ENCODE results near the gene YTHDC1. TPM values are rescaled to one million over a fixed set of nuclear protein-coding genes. Genes with fewer than 3 reads are reported as not detected.

YTHDC1 gene
- total RNA-seq, 1 experiment from 2014 or later, result 68.9 TPM

DNA sequence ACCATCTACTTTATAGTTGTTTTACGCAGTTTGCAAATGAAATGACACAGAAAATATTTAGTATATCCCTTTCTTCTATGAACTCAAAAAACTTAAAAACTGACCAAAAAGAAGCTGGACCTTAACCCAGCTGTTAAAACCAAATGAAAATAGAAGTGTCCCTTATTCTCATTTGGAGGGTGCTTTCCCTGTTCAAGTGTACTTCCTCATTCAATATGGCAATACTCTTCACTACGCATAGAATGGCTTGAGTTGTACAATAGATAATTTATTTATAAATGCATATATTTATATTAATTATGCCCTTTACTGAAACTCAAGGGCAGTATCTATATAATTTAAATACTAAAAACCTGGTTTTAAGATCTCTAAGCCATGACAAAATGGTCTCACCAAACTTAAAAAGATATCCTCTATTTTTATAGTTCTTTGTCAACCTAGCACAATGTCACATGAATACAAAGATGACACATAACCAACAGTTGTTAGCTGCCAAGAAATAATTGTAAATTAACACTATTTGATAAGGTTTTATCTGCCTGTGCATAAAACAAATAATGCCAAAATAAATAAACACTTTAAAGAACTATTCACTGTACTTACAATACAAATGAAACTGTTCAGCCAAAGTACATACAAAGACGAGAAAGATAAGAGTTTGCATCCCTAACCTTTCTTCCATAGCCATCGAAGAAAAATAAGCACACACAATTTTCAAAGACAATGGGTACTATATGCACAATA, 25.2 kb downstream of the YTHDC1 start:
- CTCF ChIA-PET, result no interaction called here
- H3K27ac ChIP-seq (ENCODE audit: low read depth, low read length), result no peak overlapping the region
- peaks cover 35% of the 10 kb centered on the region for H3K79me2 ChIP-seq (ENCODE audit: insufficient read depth, low read length)
- no peak overlapping the region for H3K4me3 ChIP-seq (replicated peaks in 1 of 2; ENCODE audit: low read depth in 1 of 2, low read length in 2 of 2)
- no peaks in the 10 kb centered on the region for H3K9me2 ChIP-seq (ENCODE audit: insufficient read depth)
- DNase-seq (ENCODE audit: low read depth, low spot score), result no peak
- no peaks in the 10 kb centered on the region for H3K27me3 ChIP-seq (ENCODE audit: insufficient read depth, low read length)
- no peak overlapping the region for H3K4me2 ChIP-seq (ENCODE audit: low read length)
- no TSS peak for BruUV-seq (replicated peaks)
- RAD21 ChIA-PET (ENCODE audit: low non-redundant PET in 1 of 2, low total read pairs in 2 of 2, uncharacterized antibody in 2 of 2, unreplicated experiment in 2 of 2), result no interaction called here
- no peak overlapping the region for H2AFZ ChIP-seq (ENCODE audit: low read depth, low read length, poor library complexity, severe bottlenecking)
- H3K9me3 ChIP-seq (ENCODE audit: control insufficient read depth in 1 of 2, insufficient read depth in 1 of 2, low read depth in 1 of 2, low read length in 2 of 2), result no peaks in the 10 kb centered on the region
- POLR2A ChIA-PET, result no interaction called here
- TF ChIP-seq, protein P1, sequence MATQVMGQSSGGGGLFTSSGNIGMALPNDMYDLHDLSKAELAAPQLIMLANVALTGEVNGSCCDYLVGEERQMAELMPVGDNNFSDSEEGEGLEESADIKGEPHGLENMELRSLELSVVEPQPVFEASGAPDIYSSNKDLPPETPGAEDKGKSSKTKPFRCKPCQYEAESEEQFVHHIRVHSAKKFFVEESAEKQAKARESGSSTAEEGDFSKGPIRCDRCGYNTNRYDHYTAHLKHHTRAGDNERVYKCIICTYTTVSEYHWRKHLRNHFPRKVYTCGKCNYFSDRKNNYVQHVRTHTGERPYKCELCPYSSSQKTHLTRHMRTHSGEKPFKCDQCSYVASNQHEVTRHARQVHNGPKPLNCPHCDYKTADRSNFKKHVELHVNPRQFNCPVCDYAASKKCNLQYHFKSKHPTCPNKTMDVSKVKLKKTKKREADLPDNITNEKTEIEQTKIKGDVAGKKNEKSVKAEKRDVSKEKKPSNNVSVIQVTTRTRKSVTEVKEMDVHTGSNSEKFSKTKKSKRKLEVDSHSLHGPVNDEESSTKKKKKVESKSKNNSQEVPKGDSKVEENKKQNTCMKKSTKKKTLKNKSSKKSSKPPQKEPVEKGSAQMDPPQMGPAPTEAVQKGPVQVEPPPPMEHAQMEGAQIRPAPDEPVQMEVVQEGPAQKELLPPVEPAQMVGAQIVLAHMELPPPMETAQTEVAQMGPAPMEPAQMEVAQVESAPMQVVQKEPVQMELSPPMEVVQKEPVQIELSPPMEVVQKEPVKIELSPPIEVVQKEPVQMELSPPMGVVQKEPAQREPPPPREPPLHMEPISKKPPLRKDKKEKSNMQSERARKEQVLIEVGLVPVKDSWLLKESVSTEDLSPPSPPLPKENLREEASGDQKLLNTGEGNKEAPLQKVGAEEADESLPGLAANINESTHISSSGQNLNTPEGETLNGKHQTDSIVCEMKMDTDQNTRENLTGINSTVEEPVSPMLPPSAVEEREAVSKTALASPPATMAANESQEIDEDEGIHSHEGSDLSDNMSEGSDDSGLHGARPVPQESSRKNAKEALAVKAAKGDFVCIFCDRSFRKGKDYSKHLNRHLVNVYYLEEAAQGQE (IDR thresholded peaks at IDR 0.05; ENCODE audit: low read depth), result no peak
- no peak for TF ChIP-seq ZBTB33 (IDR thresholded peaks at IDR 0.05; ENCODE audit: extremely low read depth, insufficient replicate concordance, low read length)
- no peak for TF ChIP-seq SRF (IDR thresholded peaks at IDR 0.05; ENCODE audit: low read depth)
- H4K20me1 ChIP-seq (ENCODE audit: insufficient read depth), result no peaks in the 10 kb centered on the region
- H3K9ac ChIP-seq (ENCODE audit: low read length), result no peak overlapping the region
- intact Hi-C loops (cut with micrococcal nuclease), result no loop called here
- H3K4me1 ChIP-seq (ENCODE audit: control insufficient read depth in 1 of 2, insufficient read depth in 2 of 2, low read length in 2 of 2), result no peaks in the 10 kb centered on the region
- H3K36me3 ChIP-seq (ENCODE audit: control insufficient read depth in 1 of 2, insufficient read depth in 2 of 2, low read length in 2 of 2), result peaks cover 39 to 50% of the 10 kb centered on the region in 2 experiments
- ATAC-seq, result no peak

Data from HCT116 (cell line).